Measurements from ENCODE around the gene ARID3A.

GRCh38 chr19:958967-959855 is 33.4 kb downstream of the ARID3A start:
- TF ChIP-seq EZH2 (IDR thresholded peaks at IDR 0.05) (no peak), POLR2AphosphoS5 (IDR thresholded peaks at IDR 0.05; ENCODE audit: borderline replicate concordance, low read depth, low read length) (no peak), FOXP2 (optimal IDR thresholded peaks at IDR 0.05; ENCODE audit: control extremely low read depth, extremely low read length, insufficient read depth) (no peak)

All from SK-N-MC (cell line).